ENCODE results near the gene SLIT3. TPM values are rescaled to one million over a fixed set of nuclear protein-coding genes. Genes with fewer than 3 reads are reported as not detected.

Gene SLIT3
- total RNA-seq, 4 donors from 2014 or later, result 0.97 to 6.1 (median 3.4) TPM

GRCh38 chr5:169139480-169140050 lies 161.4 kb downstream of the SLIT3 start:
- Histone ChIP-seq H3K4me1 (peaks cover 0 to 9% of the 10 kb centered on the region in 2 donors), H3K27me3 (no peaks in the 10 kb centered on the region), H3K36me3 (no peaks in the 10 kb centered on the region), H3K9me3 (no peaks in the 10 kb centered on the region), H3K27ac (no peak overlapping the region), H3K4me3 (no peak overlapping the region)
- no peak for TF ChIP-seq POLR2A (IDR thresholded peaks at IDR 0.05)
- no peak for TF ChIP-seq CTCF (IDR thresholded peaks at IDR 0.05 in 4 of 5, conservative IDR thresholded peaks at IDR 0.05 in 1 of 5)
- intact Hi-C loops (cut with DNase I; ENCODE audit: low total_unique reads), result no loop called here
- no peak for DNase-seq
- ATAC-seq, result no peak
- in situ Hi-C loops (cut with MboI; ENCODE audit: low sequenced_read_pairs in 4 of 4), result no loop called here

- H3K27ac ChIP-seq, result no peak overlapping the region
- ATAC-seq (no peak), DNase-seq (no peak)
- no peaks in the 10 kb centered on the region for H3K9me3 ChIP-seq
- H3K36me3 ChIP-seq, result no peaks in the 10 kb centered on the region
- no peaks in the 10 kb centered on the region for H3K27me3 ChIP-seq
- intact Hi-C loops (cut with DNase I; ENCODE audit: low total_unique reads), result no loop called here
- in situ Hi-C loops (cut with MboI; ENCODE audit: low sequenced_read_pairs in 4 of 4), result no loop called here
- no peak overlapping the region for H3K4me3 ChIP-seq
- H3K4me1 ChIP-seq, result no peaks in the 10 kb centered on the region
- TF ChIP-seq POLR2A (IDR thresholded peaks at IDR 0.05) (no peak), CTCF (IDR thresholded peaks at IDR 0.05 in 4 of 5, conservative IDR thresholded peaks at IDR 0.05 in 1 of 5) (no peak)
Measured at GRCh38 chr5:169133531-169133930, 167.4 kb downstream of the SLIT3 start.

- intact Hi-C loops (cut with DNase I; ENCODE audit: low total_unique reads), result no loop called here
- TF ChIP-seq POLR2A (IDR thresholded peaks at IDR 0.05) (no peak), CTCF (IDR thresholded peaks at IDR 0.05 in 4 of 5, conservative IDR thresholded peaks at IDR 0.05 in 1 of 5) (no peak)
Measured at GRCh38 chr5:169132302-169132660, 168.7 kb downstream of the SLIT3 start.

GRCh38 chr5:169131616-169132301 lies 169.2 kb downstream of the SLIT3 start:
- H3K4me1 ChIP-seq, result peaks cover 7 to 9% of the 10 kb centered on the region in 2 donors
- no peak overlapping the region for H3K4me3 ChIP-seq
- no peaks in the 10 kb centered on the region for H3K36me3 ChIP-seq
- intact Hi-C loops (cut with DNase I; ENCODE audit: low total_unique reads), result no loop called here
- H3K9me3 ChIP-seq, result no peaks in the 10 kb centered on the region
- DNase-seq (no peak), ATAC-seq (no peak)
- TF ChIP-seq POLR2A (IDR thresholded peaks at IDR 0.05), result no peak
- TF ChIP-seq CTCF (IDR thresholded peaks at IDR 0.05 in 4 of 5, conservative IDR thresholded peaks at IDR 0.05 in 1 of 5), result no peak
- in situ Hi-C loops (cut with MboI; ENCODE audit: low sequenced_read_pairs in 4 of 4), result no loop called here
- no peak overlapping the region for H3K27ac ChIP-seq
- H3K27me3 ChIP-seq, result no peaks in the 10 kb centered on the region

More at GRCh38 chr5:169132302-169132660, 168.7 kb downstream of the SLIT3 start:
- in situ Hi-C loops (cut with MboI; ENCODE audit: low sequenced_read_pairs in 4 of 4), result no loop called here
- Histone ChIP-seq H3K9me3 (no peaks in the 10 kb centered on the region), H3K27me3 (no peaks in the 10 kb centered on the region), H3K4me1 (peaks cover 4 to 5% of the 10 kb centered on the region in 2 donors), H3K4me3 (no peak overlapping the region), H3K36me3 (no peaks in the 10 kb centered on the region), H3K27ac (no peak overlapping the region)
- no peak for DNase-seq
- ATAC-seq, result no peak

Data from gastrocnemius medialis (tissue), 4 donors.